Endometrium (tissue), 2 donors: ENCODE results near the gene SLC7A8.

Experiments
- FAIRE-seq: peaks from 2 replicates; lab custom pipeline; 2012; peaks lifted over from hg19 to GRCh38; lab: Jason Lieb, UNC
- donor health status: control.
- donor health status: control.

Gene SLC7A8

GRCh38 chr14:23130871-23131270 is 52.6 kb downstream of the SLC7A8 start:
- FAIRE-seq: no peak

DNA sequence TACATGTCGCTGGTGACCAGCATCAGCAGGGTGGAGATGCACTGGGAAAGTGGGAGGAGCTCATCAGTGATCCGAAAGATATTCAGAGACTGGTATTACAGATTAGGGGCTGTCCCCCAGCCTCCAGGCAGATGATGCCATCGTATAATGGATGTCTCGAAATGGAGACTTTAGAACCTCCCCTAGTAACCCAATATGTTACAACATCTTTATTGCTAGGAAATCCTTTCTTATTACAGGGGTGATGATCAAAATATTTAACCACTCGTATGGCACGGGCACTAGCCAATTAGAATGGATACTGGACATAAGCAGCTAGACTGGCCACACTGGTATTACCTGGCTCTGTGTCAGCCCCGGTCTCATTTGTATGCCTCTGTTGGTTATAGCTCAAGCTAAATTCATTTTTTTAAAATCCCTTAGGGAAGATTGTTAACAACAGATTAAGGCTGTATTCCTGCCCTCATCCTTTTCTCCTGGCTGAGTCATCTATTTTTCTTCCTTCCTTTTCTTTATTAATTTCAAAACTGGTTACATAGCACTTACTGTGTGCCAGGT is 53.6 kb downstream of the SLC7A8 start:
- no peak for FAIRE-seq

DNA sequence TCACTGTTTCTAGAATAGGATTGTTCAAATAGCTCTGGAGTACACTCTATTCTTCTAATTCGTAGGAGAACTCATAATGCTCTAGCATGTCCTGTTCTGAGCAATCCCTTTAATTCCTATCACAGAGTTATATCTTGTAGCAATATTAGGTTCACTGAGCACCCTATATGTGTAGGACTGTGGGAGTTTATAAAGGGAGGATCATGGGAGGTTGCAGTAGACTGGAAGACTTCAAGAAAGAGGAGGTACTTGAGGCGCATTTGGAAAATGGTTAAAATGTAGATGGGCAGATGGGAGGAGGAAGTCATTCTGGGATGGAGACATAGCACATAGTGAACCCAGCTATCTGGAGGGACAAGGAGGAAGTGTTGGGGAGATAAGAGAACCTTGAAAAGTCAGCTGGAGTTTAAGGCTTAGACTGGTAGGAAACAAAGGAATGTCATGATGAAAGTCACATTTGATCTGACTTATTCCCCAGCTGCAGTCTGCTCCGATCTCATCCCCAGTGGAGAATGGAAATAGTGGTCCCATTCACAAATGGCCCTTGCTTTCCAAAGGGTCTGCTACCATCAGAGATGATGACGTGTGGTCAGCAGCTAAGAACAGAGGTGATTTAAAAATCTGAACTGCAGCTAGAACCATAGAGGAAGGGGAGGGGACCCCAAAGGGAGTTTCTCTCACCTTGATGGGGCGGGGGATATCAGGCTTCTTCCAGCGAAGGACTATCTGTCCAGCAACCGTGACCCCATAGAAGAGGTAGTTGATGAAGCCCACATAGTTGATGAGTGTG is 54.3 kb downstream of the SLC7A8 start:
- no peak for FAIRE-seq

DNA sequence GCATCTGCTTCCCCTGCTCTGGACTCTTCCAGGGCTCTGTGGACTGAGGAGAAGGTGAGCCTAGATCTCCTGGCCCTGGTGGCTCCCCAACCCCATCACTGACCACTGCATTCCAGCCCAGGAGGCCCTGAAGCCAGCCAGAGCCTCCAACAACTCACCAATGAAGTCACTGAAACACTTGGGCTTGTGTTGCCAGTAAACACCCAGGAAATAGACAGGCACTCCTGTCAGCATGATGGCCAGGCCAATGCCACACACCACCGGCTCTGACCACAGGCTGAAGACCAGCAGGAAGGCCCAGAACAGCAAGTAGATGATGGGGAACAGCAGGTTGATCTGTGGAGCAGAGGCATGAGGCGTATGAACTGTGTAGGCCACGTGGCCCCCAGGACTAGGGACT is 55.6 kb downstream of the SLC7A8 start:
- no peak for FAIRE-seq

DNA sequence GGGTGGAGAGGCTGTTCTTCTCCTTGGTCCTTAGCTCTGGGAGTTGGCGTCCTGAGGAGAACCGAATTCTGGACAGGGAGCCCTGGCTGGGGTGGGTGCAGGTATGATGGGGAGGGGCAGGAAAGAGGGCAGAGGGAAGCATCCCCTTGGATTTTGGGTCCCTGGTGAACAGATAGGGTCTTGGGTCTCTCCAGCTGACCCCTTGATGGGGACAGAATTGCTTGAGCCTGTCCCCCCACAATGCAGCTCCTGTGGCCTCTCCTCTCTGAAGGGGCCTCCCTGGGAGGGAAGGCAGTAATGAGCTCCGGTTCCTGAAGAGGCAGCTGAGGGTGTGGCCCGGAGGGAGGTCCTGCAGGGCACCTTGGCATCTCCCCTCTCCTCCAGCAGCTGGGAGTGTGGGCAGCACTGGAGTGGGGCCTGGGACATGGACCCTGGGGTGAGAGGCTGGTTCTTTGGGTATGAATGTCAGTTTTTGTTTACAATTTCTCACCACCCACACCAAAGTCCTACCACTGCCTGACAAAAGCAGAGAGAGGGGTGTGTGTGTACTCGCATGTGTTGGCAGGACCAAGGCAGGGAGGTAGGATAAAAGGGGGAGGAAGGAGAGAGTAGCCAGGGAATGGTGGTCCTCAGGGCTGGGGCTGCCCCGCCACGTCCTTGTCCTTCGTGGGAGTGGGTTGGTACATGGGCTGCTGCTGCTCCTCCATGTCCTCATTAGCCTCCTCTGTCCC is 56.7 kb downstream of the SLC7A8 start:
- no peak for FAIRE-seq

GRCh38 chr14:23125933-23126524 is 57.4 kb downstream of the SLC7A8 start:
- no peak for FAIRE-seq

DNA sequence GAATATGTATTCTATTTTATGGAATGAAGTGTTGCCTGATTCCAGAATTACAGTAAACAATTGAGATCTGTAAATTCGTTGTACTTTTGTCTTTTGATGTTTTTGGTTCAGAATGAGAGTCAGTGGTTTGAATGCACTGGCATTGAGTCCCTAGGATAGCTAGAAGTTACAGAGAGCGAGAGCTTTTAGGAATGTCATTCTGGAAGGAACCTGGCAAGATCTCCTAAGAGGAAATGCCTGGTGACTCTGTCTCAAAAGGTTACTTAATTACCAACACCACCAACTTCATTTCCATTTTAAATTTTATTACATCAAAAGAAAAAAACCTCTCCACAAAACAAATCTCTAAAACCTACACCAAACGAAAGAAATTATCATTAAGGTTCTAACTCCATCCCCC is 58.4 kb downstream of the SLC7A8 start:
- no peak for FAIRE-seq

DNA sequence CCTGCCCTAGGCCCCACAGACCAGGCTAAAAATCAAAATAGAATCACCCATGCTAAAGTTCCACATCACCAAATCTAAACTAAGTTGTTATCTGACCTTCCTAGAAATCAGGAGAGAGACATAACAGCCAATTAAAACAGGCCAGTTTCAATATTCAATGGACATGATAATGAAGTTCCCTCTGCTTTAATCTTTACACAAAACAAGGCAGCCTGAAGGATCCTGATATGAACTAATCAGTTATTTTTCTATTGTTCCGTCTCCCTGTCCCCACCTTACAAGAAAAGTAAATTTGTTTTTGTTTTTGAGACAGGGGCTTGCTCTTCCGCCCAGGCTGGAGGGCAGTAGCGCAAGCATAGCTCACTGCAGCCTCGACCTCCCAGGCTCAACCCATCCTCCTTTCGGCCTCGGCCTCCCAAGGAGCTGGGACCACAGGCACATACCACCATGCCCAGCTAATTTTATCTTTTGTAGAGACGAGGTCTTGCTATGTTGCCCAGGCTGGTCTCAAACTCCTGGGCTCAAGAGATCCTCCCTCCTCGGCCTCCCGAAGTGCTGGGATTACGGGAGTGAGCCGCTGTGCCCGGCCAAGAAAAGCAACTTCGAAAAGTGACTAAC is 59.0 kb downstream of the SLC7A8 start:
- FAIRE-seq: no peak

- FAIRE-seq: no peak
These were observed 60.0 kb downstream of the SLC7A8 start for GRCh38 chr14:23123419-23123818.

DNA sequence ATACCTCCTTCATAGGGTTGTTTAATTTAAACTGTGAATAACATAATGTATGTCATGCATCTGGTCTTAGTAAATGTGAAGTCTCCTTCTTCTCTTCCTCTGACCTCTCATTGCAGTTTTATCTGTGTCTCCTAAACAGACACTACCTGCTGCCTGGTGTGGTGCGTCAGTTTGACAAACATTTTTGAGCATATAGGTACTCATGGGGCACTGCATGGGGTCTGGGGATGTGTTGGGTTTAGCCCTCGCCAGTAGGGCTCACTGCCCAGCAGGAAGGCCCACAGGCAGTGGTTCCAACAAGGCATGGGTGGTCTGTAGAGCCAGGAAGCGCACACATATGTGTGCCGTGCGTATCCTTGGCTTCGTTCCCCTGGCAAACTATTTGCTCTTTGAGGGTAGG is 61.4 kb downstream of the SLC7A8 start:
- FAIRE-seq: no peak

GRCh38 chr14:23121361-23121771 is 62.1 kb downstream of the SLC7A8 start:
- no peak for FAIRE-seq

DNA sequence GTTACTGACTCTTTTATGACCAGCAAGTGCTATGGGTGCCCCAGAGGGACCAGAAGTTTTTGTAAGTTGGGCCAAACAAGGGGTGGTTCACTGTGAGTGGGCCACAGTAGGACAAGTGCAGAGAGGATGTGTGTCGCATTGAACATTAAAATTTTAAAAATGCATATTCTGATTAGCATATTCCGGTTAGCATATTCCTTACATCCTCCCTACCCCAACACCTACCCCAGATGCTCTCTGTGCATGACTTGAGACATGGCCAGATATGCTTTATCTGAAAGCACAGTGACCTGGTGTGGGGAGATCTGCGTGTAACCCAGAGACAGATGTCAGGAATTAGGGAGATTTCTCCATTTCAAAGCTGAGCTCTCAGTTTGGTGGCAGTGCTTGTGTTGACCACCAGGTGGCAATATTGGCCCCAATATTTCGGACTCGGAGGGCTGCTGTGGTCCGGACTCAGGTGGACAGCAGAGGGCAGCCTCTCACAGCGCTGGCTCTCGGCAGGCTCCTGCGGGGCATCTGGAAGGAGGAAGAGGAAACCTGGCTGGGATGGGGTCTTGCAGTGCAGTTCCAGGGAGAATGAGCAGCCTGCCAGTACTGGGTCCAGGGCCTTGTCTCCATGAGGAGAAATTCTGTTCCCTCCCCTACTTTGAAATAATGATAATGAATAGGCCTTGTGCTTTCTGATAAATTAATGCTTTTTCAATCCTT is 62.8 kb downstream of the SLC7A8 start:
- no peak for FAIRE-seq

GRCh38 chr14:23119363-23120327 is 63.8 kb downstream of the SLC7A8 start:
- no peak for FAIRE-seq

- FAIRE-seq: no peak
These were observed 64.7 kb downstream of the SLC7A8 start, which contains the start of gene CEBPE for GRCh38 chr14:23118506-23119362. CEBPE (minus strand) TSS chr14:23119255; CDS start chr14:23119091, 164 bp downstream.

- no peak for FAIRE-seq
These were observed 66.0 kb downstream of the SLC7A8 start for GRCh38 chr14:23117371-23118020.

GRCh38 chr14:23115918-23116317 is 67.5 kb downstream of the SLC7A8 start:
- FAIRE-seq: no peak

- no peak for FAIRE-seq
These were observed 68.3 kb downstream of the SLC7A8 start for GRCh38 chr14:23115039-23115731.

- no peak for FAIRE-seq
These were observed 68.8 kb downstream of the SLC7A8 start for GRCh38 chr14:23114669-23115038.

DNA sequence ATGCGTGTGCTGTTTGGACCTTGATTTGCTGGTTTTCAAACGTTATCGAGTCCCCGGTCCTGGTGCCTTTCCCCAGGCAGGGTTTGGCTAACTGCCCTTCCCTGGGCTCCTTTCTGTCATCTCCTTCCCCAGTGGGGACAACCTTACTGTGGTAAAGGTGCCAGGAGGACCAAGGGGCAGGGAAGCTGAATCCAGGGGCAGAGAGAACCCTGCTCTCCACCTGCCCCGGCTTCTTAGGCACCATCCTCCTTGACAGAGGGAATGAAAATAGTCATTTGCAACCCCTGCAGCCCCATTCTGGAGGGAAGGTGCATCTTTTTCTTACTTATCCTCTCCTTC is 69.4 kb downstream of the SLC7A8 start:
- no peak for FAIRE-seq
